HG03521 (cell line): ENCODE measurements around the gene ZFP91.

ENCODE experiments used
- ATAC-seq: cut with Tn5 transposase; IDR thresholded peaks from one replicate; pipeline ENCODE4 v1.9.1; 2021; ENCODE audit warnings: mild to moderate bottlenecking, moderate library complexity; ENCODE audit not compliant: unreplicated experiment

The ZFP91 gene

GRCh38 chr11:58582437-58582836 is 3.6 kb downstream of the ZFP91 start:
- no peak for ATAC-seq

- no peak for ATAC-seq
Observed at GRCh38 chr11:58586998-58587397, 8.1 kb downstream of the ZFP91 start.

- no peak for ATAC-seq
Observed at GRCh38 chr11:58591659-58592058, 12.8 kb downstream of the ZFP91 start.

- no peak for ATAC-seq
Observed at GRCh38 chr11:58592760-58593472, 14.1 kb downstream of the ZFP91 start.

- ATAC-seq, result no peak
Observed at GRCh38 chr11:58594826-58595225, 16.0 kb downstream of the ZFP91 start.

- no peak for ATAC-seq
Observed at GRCh38 chr11:58596621-58597020, 17.8 kb downstream of the ZFP91 start.

GRCh38 chr11:58597486-58598144 is 18.8 kb downstream of the ZFP91 start:
- ATAC-seq, result peak; percentile 49

GRCh38 chr11:58600510-58600909 is 21.6 kb downstream of the ZFP91 start:
- no peak for ATAC-seq

- no peak for ATAC-seq
Observed at GRCh38 chr11:58606930-58607714, 28.3 kb downstream of the ZFP91 start.

GRCh38 chr11:58608331-58608730 is 29.5 kb downstream of the ZFP91 start:
- ATAC-seq, result no peak

GRCh38 chr11:58609723-58610122 is 30.9 kb downstream of the ZFP91 start:
- no peak for ATAC-seq

GRCh38 chr11:58613228-58613627 is 34.4 kb downstream of the ZFP91 start:
- ATAC-seq, result no peak

GRCh38 chr11:58615559-58615958 is 36.7 kb downstream of the ZFP91 start:
- ATAC-seq, result no peak

- ATAC-seq, result no peak
Observed at GRCh38 chr11:58616594-58616993, 37.7 kb downstream of the ZFP91 start.

- no peak for ATAC-seq
Observed at GRCh38 chr11:58617976-58618557, 39.2 kb downstream of the ZFP91 start.

GRCh38 chr11:58621586-58622262 is 42.9 kb downstream of the ZFP91 start:
- ATAC-seq, result no peak

GRCh38 chr11:58622344-58622743 is 43.5 kb downstream of the ZFP91 start, which contains the start of gene CNTF:
TSS of gene CNTF (plus strand) at chr11:58622665. CDS start at chr11:58622753, 88 bp downstream.
- ATAC-seq, result no peak

- no peak for ATAC-seq
Observed at GRCh38 chr11:58625086-58625485, 46.2 kb downstream of the ZFP91 start.

- ATAC-seq, result no peak
Observed at GRCh38 chr11:58625826-58626460, 47.1 kb downstream of the ZFP91 start.

GRCh38 chr11:58626934-58627483 is 48.1 kb downstream of the ZFP91 start:
- ATAC-seq, result no peak
